Amniotic epithelial cell (primary cell): Measurements from ENCODE around the gene LDLRAD2.

Source experiments
- DNase-seq: peaks from one replicate; pipeline ENCODE4 v3.0.0-alpha.2; 2010; ENCODE audit warnings: low read depth

The LDLRAD2 gene

DNA sequence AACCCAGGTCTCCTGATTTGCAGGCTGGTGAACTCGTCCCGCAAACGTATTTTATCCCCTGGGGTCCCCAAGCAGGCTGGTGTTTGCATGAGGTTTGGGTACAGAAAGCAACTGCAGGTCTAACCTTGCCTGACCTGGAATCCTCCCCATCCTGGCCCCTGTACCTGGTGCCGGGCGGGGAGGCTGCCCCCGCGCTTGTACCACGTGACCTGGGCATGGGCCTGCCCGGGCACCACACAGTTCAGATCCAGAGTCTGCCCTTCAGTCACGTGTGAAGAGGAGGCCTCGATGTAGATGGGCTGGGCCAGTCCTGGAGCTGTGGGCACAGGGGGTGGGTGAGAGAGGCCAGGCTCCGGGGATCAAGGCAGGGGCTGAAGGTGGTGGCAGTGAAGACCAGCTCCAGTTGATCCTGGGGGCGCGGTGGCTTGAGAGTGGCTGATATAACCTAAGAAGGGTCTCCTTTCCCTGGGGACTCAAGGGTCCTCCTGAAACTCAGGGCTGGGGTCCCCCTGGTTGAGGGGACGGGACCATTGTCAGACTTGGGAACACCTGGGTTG, 30.6 kb downstream of the LDLRAD2 start:
- DNase-seq, result no peak

DNA sequence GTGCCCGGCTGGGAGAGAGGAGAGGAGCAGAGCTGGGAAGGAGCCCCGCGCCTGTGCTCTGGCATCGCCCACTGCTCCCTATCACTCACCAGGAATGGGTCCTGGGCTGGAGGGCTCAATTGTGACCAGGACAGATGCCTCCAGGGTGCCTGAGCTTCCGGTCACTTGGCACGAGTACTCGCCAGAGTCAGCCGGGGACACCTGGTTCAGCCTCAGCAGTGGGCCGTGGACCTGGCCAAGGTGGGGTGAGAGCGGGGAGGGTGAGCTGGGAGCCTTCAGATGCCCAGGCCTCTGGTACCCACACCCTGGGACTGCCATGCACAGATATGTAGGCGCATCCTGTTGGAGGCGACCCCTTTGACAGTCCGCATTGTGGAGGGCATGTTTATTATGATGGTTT, 31.1 kb downstream of the LDLRAD2 start:
- DNase-seq, result no peak

DNA sequence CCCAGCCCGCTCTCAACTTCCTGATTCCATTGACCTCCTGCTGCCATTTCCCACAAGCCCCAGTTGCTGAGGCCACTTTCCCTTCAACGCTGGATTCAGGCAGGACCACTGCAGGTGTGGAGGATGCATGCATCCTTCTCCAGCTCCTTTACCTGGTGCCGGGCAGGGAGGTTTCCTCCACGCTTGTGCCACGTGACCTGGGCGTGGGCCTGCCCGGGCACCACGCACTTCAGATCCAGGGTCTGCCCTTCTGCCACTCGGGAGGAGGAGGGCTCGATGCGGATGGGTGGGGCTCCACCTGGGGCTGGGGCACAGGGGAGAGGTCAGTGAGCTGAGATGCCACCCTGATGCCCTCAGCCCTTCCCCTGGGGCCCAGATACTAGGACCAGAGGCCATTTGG, 31.9 kb downstream of the LDLRAD2 start:
- DNase-seq, result no peak

DNA sequence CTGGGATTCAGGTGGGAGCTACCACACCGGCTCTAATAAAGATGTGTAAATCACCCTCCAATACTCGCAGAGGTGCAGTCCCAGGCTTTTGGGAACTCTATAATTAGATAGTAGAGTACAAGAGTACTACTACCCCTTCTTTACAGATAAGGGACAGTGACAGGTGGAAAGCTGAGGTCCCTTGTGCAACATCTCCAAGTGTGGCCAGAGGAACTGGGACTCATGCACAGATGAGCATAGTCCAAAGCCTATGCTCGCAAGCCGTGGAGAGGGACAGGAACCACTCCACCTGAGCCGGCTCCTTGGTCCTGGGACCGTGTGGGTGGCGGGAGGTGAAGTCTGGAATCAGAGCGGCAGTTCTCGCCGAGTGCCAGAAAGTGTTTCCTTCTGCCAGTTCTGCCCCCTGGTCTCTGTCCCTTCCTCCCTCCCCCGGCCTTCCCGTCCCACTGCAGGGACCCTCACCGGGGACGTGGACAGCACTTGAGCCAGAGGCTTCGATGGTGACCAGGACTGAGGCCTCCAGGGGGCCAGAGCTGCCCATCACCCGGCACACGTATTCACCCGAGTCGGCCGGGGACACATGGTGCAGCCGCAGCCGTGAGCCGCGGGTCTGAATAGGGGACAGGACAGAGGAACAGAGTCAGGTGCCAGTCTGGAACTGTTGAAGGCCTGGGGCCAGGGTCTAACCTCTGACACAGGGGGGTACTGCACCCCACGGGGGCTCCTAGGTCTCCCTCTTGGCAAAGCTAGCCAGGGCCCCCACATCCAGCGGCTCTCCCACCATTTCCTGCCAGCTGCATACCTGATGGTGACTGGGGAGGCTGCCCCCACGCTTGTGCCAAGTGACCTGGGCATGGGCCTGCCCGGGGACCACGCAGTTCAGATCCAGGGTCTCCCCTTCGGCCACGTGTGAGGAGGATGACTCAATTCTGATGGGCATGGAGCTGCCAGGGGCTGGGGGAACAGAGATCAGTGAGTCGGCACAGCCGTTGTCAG, 33.9 kb downstream of the LDLRAD2 start:
- DNase-seq, result no peak

DNA sequence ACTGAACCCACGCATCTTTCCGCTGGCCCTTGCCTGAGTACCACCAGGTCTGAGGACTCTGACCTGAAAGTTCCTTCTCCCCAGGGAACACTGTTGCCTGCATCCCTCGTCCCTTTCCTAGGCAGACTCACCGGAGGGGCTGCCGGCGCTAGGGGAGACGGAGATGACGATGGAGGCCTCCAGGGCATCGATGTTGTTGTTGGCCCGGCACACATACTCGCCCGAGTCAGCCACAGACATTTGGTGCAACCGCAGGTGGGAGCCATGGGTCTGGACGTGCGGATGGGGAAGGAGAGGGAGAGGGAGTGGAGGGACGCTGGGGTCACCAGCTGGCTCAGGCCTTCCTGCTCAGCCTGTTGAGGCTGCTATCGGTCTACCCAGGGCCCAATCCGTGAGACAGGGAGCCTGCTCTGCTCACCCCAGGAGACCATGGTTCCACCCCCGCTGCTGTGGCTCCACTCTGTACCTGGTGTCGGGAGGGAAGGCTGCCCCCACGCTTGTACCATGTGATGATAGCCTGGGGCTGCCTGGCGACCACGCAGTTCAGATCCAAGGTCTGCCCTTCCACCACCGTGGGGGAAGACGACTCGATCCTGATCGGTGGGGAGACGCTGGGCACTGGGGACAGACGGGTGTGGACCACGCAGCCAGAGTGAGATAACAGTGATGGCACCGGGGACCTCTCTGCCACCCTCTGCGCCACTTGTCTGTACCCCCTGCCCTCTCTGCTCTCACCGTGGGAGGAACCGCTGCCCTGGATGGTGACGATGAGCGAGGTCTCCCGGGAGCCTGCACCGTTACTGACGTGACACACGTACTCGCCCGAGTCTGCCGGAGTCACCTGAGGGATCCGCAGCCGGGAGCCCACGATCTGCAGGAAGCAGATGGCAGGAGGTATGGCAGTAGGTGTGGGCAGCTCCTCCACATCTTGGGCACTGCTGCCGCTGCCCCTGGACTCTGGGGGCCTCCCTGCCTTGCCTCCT, 35.4 kb downstream of the LDLRAD2 start:
- no peak for DNase-seq

DNA sequence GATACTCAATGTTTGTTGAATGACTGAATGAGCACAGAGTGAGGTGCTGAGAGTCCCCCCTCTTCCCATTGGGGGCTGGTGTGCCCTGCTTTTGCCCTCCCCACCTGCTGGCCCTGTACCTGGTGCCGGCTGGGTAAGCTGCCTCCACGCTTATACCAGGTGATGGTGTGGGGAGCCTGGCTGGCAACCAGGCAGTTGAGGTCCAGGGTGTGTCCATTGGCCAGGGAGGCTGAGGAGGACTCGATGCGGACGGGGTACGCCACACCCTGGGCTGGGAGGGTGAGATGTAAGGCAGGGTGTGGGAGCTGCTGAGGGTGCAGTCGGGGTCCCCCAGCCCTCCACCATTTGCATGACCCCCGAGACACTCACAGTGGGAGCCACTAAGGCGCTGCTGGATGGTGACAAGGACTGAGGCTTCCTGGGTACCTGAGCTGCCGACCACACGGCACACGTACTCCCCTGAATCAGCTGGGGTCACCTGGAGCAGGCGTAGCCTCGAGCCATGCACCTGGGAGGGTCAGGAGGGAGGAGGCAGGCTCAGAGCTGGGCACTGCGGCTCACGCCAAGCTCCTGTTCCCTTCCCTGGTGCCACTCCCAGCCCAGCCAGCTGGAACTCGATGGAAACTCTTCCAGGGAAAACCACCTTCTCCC, 36.6 kb downstream of the LDLRAD2 start:
- DNase-seq, result no peak

DNA sequence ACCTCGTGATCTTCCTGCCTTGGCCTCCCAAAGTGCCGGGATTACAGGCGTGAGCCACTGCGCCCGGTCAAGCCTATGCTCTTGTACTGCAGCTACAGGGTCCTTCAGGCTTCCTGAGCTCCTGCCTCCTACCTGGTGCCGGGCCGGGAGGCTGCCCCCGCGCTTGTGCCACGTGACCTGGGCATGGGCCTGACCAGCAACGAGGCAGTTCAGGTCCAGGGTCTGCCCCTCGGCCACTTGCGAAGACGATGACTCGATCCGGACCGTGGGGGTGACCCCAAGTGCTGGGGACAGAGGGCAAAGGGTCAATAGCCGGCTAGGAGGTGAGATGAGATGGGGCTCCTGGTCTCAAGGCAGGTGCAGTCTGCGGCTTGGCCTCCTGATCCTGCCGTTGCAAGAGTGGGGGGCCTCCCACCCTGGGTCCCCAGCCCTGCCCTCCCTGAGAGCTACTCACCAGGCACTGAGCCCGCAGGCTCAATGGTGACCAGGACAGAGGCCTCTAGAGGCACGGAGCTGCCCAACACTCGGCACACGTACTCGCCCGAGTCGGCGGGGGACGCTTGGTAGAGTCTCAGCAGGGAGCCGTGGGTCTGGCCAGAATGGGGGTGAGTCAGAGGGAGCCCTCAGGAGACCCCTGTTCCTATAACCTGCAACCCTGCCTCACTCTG, 38.0 kb downstream of the LDLRAD2 start:
- no peak for DNase-seq

DNA sequence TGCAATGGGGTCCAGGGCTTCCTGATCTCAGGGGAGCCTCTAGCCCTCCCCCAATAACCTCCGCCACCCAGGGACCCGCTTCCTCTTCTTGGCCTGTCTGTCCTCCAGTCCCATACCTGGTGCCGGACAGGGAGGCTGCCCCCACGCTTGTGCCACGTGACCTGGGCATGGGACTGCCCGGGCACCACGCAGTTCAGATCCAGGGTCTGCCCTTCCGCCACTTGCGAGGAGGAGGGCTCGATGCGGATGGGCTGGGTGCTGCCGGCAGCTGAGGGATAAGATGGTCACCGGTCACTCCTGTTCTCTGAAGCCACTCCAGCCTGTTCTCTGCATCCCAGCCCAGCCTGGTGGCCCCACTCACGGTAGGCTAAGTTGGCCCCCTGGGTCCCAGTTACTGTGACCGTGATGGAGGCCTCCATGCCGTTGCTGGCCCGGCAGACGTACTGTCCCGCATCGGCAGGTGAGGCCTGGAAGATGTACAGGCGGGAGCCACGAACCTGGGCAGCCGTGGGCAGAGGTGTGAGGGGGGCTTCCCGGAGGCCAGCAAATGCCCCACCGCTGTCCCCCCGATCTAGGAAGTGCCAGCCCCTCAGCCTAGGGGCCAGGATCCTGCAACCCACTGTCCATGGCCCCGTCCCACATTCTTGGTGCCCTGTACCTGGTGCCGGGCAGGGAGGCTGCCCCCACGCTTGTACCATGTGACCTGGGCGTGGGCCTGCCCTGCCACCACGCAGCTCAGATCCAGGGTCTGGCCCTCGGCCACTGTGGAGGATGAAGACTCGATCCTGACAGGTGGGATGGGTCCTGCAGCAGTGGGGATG, 39.6 kb downstream of the LDLRAD2 start:
- no peak for DNase-seq

DNA sequence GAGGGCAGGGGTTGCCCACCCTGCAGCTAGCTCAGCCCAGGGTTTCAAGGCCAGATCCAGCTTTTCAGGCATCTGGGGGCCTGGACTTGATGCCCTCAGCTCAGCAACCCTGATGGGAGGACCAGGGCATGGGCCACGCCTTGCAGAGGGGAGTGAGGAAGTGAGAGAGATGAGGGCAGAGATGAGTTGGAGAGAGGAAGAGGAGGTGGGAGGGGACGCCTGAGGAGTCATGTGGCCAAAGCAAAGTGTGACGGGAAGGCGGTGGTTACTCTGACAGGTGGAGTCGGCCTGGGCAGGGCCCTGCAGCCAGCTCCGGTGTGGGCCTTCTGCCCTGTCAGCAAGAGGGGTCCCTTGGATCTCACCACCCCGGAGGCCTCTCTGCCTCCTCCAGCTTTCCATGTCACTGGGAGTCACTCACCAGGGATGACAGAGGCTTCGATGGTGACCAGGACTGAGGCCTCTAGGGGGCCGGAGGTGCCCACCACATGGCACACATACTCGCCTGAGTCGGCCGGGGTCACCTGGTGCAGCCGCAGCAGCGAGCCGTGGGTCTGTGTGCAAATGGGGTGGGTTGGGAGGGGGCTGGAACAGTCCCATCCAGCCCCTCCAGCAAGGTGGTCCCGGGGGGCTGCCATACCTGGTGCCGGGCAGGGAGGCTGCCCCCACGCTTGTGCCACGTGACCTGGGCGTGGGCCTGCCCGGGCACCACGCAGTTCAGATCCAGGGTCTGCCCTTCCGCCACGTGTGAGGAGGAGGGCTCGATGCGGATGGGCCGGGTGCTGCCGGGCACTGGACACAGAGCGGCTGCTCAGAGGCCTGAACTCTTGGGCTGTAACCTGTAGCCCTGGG, 40.4 kb downstream of the LDLRAD2 start:
- no peak for DNase-seq

DNA sequence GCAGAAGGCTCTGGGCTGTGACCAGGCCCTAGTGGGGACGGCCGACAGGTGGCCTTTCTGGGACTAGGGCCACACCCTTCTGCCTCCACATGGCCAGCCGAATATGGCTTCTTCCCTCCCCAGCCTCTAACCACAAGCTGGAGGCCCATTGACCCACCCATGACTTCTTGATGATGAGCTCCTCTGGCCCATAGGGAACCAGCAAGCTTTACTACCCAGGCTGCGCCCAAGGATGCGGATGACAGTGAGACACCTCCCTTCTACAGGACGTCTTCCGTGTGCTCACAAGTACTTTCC, 41.0 kb downstream of the LDLRAD2 start:
- no peak for DNase-seq

DNA sequence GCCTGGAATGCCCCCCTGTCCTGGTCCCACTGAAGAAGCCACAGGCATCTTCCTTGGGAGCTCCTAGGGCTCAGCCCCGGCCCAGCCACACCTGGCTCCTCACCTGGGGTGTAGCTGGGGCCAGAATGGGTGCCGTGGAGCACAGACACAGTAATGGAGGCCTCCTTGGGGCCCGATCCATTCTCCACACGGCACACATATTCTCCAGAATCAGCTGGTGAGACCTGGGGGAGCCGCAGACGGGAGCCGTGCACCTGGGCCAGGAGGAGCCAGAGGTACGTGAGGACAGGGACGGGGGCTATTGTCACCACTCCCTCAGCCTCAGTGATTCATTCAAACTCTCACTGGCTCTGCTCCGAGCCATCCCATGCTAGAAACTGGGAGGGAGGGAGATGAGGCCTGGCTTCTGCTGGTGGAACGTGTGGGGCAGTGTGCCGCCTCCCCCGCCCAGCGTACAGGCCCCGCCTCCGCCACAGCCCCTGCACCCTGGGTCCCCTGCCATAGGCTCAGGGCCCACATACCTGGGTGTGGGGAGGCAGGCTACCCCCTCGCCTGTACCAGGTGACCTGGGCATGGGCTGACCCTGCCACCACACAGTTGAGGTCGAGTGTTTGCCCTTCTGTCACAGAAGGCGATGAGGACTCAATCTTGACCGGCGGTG, 42.2 kb downstream of the LDLRAD2 start:
- no peak for DNase-seq

DNA sequence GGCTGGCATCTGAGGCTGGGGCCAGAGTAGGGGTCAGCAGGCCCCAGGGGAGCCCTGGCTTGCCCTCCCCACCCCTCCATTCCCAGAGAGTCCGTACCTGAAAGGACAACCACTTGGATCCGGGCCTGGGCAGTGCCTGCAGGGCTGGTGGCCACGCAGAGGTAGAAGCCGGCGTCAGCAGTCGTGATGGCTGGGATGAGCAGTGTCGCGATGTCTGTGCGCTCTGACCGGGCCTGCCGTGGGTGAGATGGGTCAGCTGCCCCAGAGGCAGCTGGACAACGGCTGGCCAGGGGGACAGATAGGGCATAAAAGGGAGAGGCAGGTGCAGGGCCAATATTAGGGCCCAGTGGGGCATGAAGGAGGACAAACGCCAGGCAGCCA, 42.7 kb downstream of the LDLRAD2 start:
- DNase-seq, result no peak

DNA sequence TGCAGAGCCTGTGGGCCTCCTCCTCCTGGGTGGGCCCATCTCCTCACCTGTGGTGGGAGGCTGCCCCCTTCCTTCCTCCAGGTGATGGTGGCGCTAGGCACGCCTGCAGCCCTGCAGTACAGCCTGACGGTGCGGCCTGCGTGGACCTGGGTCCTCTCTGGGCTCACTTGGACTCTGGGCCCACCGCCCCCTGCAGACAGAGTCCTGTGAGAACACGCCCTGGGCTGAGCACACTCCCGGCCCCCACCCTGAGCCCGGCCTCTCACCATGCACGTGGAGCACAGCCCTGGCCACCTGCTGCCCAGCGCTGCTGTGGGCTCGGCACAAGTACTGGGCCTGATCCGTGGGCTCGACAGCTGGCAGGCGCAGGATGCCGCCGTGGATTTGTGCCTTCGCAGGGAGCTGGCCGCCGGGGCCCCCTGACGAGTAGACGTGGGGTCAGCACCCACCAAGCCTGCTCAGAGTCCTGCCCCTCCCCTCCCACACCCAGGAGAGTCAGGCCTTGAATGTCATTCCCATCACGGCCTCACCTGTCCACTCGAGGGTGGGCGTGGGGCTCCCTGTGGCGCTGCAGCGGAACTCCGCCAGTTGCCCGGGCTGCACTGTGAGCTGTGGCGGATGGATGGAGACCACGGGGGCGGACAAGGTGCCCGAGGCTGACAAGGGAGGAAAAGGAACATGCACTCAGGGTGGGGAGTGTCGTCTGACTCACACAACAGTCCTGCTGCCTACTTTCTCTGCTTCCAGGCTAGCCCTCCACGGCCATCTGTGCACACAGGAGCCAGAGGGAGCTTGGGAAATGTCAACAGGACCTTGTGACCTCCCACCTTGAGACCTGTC, 43.4 kb downstream of the LDLRAD2 start:
- DNase-seq, result no peak

DNA sequence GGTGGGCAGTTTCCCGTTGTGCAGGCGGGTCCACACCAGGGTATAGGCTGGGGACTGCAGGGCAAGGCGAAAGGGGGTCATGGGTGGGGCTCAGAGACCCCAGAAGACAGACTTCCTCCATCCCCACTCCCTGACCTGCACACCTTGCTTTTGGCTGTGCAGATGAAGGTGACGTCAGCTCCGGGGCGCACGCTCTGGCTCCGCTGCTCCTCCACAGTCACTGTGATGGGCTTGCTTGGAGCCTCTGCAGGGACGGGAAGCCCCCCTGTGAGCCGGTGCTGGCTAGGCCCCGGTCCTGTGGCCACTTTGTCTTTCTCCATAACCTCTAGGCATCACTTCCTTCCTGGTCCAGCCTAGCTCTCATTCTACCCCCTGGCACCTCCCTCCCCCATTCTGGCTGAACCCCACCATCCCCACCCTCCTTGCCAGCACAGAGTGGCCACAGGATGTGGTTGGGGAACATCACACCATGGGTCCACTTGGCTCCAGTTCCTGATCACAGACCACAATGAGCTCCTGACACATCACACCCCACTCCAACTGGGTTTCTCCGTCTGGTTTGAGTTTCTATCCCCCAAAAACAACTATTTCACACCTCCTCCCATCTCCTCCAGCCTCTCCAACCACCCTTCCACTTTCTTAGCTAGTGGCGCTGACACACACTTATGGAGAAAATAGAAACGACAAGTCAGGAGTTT, 45.2 kb downstream of the LDLRAD2 start:
- DNase-seq, result no peak

DNA sequence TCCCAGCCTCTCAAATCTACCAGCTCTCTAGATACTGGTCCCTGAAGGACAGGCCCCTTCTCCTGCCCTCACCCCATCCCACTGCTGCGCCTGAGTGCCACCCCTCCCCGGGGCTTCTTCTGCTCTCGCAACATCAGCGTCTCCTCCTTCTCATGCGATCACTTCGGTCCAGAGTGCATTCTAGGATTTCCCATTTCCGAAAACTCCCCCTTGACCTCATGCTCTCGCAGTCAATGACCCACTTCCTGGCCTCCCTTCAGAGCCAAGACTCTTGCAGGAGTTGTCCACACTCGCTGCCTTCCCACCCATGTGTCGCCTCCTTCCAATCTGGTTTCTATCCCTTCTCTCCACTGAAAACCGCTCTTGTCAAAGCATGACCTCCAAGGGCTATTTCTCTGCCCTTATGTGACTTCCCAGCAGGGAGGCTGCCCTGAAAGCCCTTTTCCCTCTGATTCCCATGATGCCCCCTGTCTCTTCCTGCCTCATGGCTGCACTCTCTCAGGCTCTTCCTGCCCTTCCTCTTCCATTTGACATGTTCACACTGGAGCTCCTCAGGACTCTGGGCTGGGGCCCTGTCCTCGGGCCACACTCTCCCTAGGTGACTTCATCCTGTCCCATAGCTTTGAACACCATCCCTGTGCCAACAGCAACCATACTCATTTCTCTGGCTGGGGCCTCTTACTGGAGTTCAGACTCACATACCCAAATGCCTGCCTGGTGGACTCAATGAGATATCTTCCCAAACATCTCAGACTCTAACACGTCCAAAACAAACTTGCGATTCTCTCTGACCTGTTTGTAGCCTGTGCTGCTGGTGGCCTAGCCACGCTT, 46.0 kb downstream of the LDLRAD2 start:
- DNase-seq, result no peak

DNA sequence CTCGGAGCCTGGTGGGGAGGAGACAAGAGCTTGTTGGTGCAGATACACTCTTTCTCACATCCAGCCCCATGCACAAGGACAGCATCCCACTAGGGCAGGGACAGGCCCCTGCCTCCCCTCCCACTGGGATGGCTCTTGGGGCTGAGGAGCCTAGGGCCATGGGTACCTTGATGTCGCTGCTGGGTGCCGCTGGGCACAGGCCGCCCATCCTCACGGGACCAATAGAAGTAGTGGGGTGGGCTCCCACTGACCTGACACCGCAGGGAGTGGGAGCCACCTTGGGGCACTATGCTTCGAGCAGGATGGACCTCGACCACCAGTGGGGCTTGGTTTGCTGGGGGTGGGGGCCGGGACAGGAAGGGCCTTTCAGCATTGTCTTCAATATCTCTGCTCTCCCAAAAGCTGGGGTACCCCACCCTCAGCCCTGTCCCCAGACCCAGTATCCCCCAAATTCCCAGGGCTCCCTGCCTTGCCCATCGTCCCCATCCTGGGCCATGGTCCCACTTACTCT, 47.7 kb downstream of the LDLRAD2 start:
- no peak for DNase-seq
